Measurements from ENCODE around the gene OR11H6. TPM values are rescaled to one million over a fixed set of nuclear protein-coding genes. Genes with fewer than 3 reads are reported as not detected.
"Not testable (repeated sequence)": the region's sequence is repeated elsewhere in the genome, so short reads cannot be mapped to it uniquely, and the experiment has no call there.

OR11H6 gene
- total RNA-seq, 1 experiment from 2014 or later = not detected

DNA sequence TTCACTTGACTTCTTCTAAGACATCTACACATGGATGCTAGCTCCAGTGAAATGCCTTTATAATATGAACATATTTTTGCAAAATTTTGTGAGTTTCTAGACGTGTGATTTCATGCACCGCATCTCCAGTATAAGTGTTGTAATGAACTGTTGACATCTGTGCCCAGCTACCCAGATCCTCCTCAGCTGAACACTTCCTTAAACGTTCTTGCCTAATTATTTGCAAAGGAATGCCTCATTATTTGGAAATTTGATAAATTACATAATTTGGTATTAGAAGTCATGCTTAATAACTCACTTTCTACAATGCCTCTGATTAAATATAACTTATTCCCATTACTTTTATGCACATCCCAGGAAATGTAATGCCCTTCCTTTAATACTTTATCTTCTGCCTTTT lies 18.8 kb upstream of the OR11H6 start:
- Histone ChIP-seq H3K9me3 (replicated peaks) (no peaks in the 10 kb centered on the region), H3K27ac (no peak overlapping the region), H3K4me1 (replicated peaks) (no peaks in the 10 kb centered on the region), H3K4me3 (no peak overlapping the region), H3K36me3 (no peaks in the 10 kb centered on the region), H3K27me3 (replicated peaks) (no peaks in the 10 kb centered on the region)
- DNase-seq (ENCODE audit: low read depth in 1 of 2, low spot score in 2 of 2) = no peak

DNA sequence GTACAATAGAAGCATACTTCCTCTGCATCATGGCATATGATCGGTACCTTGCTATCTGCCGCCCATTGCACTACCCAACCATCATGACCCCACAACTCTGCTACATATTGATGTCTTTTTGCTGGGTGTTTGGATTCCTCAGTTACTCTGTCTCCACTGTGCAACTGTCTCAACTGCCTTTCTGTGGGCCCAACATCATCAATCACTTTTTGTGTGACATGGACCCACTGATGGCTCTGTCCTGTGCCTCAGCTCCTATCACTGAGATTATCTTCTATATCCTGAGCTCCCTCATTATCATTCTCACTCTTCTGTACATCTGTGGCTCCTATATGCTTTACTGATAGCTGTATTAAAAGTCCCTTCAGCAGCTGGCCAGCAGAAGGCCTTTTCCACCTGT lies 13.9 kb upstream of the OR11H6 start:
- H3K4me3 ChIP-seq = no peak overlapping the region
- no peaks in the 10 kb centered on the region for H3K4me1 ChIP-seq (replicated peaks)
- H3K27ac ChIP-seq = no peak overlapping the region
- H3K27me3 ChIP-seq (replicated peaks) = no peaks in the 10 kb centered on the region
- H3K9me3 ChIP-seq (replicated peaks) = no peaks in the 10 kb centered on the region
- DNase-seq (ENCODE audit: low read depth in 1 of 2, low spot score in 2 of 2) = no peak
- H3K36me3 ChIP-seq = no peaks in the 10 kb centered on the region

DNA sequence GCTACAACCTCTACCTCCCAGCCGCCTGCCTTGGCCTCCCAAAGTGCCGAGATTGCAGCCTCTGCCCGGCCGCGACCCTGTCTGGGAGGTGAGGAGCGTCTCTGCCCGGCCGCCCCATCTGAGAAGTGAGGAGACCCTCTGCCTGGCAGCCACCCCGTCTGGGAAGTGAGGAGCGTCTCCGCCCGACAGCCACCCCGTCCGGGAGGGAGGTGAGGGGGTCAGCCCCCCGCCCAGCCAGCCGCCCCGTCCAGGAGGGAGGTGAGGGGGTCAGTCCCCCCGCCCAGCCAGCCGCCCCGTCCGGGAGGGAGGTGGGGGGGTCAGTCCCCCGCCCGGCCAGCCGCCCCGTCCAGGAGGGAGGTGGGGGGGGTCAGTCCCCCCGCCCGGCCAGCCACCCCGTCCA lies 11.1 kb upstream of the OR11H6 start:
- H3K9me3 ChIP-seq (replicated peaks); DNase-seq (ENCODE audit: low read depth in 1 of 2, low spot score in 2 of 2); H3K27ac ChIP-seq; H3K4me3 ChIP-seq; H3K27me3 ChIP-seq (replicated peaks); H3K36me3 ChIP-seq; H3K4me1 ChIP-seq (replicated peaks): not testable (repeated sequence)

DNA sequence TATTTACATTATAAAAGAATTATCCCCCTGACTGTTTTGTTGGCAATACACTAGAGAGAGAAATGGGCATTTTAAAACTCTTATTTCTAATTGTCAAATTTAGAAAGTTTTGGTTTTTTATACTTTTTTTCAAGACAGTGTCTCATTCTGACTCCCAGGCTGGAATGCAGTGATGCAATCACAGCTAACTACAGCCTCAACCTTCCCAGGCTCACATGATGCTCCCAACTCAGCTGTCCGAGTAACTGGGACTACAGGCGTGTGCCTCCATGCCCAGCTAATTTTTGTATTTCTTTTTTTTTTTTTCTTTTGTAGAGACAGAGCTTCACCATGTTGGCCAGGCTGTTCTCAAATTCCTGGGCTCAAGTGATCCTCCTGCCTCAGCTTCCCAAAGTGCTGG lies 8.3 kb upstream of the OR11H6 start:
- DNase-seq (ENCODE audit: low read depth in 1 of 2, low spot score in 2 of 2) = no peak
- Histone ChIP-seq H3K27me3 (replicated peaks) (no peaks in the 10 kb centered on the region), H3K9me3 (replicated peaks) (no peaks in the 10 kb centered on the region), H3K27ac (no peak overlapping the region), H3K4me1 (replicated peaks) (no peaks in the 10 kb centered on the region), H3K4me3 (no peak overlapping the region), H3K36me3 (no peaks in the 10 kb centered on the region)

DNA sequence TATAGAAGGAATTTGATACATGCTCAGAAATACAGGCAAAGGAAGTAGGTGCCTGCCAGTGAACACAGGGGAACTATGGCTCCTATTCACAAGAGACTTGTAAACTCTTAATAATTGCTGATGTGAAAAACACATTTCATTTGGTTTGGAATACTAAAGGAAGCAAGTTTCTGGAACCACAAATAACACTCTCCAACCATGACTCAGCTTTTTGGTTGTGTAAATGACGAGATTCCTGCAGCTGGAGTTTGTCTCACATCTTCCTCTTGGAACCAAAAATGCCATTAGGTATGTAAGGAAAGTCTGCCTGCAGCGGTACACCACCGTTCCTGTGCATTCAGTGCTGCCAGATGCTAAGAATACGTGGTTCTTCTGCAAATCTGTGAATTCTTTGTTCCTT lies 4.5 kb upstream of the OR11H6 start:
- Histone ChIP-seq H3K27me3 (replicated peaks) (no peaks in the 10 kb centered on the region), H3K36me3 (no peaks in the 10 kb centered on the region), H3K9me3 (replicated peaks) (no peaks in the 10 kb centered on the region), H3K27ac (no peak overlapping the region), H3K4me1 (replicated peaks) (no peaks in the 10 kb centered on the region), H3K4me3 (no peak overlapping the region)
- DNase-seq (ENCODE audit: low read depth in 1 of 2, low spot score in 2 of 2) = no peak

DNA sequence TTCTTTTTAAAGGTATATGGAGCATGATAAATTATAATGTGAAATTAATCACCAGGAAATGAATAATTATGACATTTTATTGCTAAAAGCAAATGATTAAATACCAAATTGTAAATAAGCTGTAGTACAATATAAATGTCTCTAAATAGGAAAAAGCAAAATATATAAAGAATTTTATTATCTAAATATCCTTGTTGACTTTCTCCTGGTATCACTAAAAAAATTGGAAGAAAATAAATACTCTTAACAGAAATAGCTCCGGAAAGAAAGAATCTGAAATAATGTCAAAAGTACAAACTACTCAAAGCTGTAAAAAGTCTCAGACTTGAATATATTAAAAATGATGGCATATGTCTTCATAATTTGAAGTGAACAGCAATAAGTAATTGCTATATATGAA lies 5.2 kb downstream of the OR11H6 start, which contains the start of gene OR11H7:
TSS of gene OR11H7 (plus strand) at position 301 of the 400 bp plus-strand sequence.
- no peaks in the 10 kb centered on the region for H3K4me1 ChIP-seq (replicated peaks)
- no peak within 1 kb of the TSS for H3K27ac ChIP-seq
- no peak for DNase-seq (ENCODE audit: low read depth in 1 of 2, low spot score in 2 of 2)
- H3K36me3 ChIP-seq = no peaks in the 10 kb centered on the region
- H3K4me3 ChIP-seq = no peak within 1 kb of the TSS
- H3K27me3 ChIP-seq (replicated peaks) = no peaks in the 10 kb centered on the region
- H3K9me3 ChIP-seq (replicated peaks) = no peaks in the 10 kb centered on the region

DNA sequence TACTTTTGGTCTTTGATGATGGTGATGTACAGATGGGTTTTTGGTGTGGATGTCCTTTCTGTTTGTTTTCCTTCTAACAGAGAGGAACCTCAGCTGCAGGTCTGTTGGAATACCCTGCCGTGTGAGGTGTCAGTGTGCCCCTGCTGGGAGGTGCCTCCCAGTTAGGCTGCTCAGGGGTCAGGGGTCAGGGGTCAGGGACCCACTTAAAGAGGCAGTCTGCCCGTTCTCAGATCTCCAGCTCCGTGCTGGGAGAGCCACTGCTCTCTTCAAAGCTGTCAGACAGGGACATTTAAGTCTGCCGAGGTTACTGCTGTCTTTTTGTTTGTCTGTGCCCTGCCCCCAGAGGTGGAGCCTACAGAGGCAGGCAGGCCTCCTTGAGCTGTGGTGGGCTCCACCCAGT lies 11.9 kb downstream of the OR11H6 start:
- H3K4me3 ChIP-seq; H3K36me3 ChIP-seq; H3K9me3 ChIP-seq (replicated peaks); DNase-seq (ENCODE audit: low read depth in 1 of 2, low spot score in 2 of 2); H3K27me3 ChIP-seq (replicated peaks); H3K4me1 ChIP-seq (replicated peaks); H3K27ac ChIP-seq: not testable (repeated sequence)

DNA sequence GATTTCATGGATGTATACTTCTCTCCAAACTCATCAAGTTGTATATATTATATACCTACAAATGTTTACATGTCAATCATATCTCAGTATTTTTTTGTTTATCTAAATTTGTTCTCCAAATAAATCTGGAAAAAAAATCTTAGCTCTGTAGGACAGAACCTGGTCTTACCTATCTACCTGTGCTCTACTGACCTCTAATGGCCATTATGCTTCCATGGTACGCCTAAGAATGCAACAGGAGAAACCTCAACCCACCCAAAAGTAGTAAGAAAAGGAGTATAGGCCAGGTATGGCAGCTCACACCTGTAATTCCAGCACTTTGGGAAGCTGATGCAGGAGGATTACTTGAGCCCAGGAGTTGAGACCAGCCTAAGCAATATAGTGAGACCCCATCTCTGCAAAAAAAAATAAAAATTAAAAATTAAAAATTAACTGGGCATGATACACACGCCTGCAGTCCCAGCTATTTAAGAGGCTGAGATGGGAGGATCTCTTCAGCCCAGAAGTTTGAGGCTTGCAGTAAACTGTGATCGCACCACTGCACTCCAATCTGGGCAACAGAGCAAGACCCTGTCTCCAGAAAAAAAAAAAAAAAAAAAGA lies 24.2 kb downstream of the OR11H6 start:
- H3K4me1 ChIP-seq (replicated peaks) = no peaks in the 10 kb centered on the region
- no peak for DNase-seq (ENCODE audit: low read depth in 1 of 2, low spot score in 2 of 2)
- no peaks in the 10 kb centered on the region for H3K9me3 ChIP-seq (replicated peaks)
- no peak overlapping the region for H3K27ac ChIP-seq
- H3K27me3 ChIP-seq (replicated peaks) = no peaks in the 10 kb centered on the region
- H3K36me3 ChIP-seq = no peaks in the 10 kb centered on the region
- H3K4me3 ChIP-seq = no peak overlapping the region

DNA sequence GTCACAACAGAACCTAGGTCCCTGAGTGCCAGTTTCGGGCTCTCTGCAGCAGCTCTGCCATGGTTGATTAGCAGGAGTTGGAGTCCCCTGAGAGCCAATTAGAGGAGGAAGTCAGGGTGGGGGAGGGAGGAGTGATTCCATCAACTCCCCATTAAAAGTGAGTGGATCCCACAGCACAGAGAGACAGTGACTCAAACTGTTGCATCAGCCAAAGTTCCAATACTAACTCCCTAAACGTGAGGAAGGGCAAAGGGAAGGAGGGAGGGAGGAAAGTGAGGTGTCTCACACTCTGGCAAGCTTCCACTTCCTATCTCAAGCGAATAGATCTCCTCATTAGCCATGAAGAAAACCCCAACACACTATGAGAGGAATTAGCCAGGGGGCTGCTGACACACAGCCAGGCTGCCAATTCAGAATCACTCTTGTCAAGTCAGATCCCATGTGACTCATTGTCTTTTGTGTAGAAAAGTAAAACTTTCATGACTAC lies 39.2 kb downstream of the OR11H6 start:
- no peaks in the 10 kb centered on the region for H3K4me1 ChIP-seq (replicated peaks)

DNA sequence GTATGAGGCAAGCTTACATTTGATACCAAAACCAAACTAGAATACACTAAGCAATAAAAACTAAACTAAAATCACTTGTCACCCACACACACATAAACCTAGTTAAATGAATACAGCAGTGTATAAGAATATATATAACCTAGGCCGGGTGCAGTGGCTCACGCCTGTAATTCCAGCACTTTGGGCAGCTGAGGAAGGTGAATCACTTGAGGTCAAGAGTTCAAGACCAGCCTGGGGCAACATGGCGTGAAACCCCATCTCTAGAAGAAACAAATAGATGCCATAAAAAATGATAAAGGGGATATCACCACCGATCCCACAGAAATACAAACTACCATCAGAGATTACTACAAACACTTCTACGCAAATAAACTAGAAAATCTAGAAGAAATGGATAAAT lies 40.9 kb downstream of the OR11H6 start:
- H3K4me1 ChIP-seq (replicated peaks); H3K9me3 ChIP-seq (replicated peaks); H3K4me3 ChIP-seq; H3K36me3 ChIP-seq; H3K27ac ChIP-seq; DNase-seq (ENCODE audit: low read depth in 1 of 2, low spot score in 2 of 2); H3K27me3 ChIP-seq (replicated peaks): not testable (repeated sequence)

More for the DNA sequence above, 39.2 kb downstream of the OR11H6 start:
- Histone ChIP-seq H3K36me3 (no peaks in the 10 kb centered on the region), H3K9me3 (replicated peaks) (no peaks in the 10 kb centered on the region), H3K27me3 (replicated peaks) (no peaks in the 10 kb centered on the region), H3K27ac (no peak overlapping the region), H3K4me3 (no peak overlapping the region)
- no peak for DNase-seq (ENCODE audit: low read depth in 1 of 2, low spot score in 2 of 2)

DNA sequence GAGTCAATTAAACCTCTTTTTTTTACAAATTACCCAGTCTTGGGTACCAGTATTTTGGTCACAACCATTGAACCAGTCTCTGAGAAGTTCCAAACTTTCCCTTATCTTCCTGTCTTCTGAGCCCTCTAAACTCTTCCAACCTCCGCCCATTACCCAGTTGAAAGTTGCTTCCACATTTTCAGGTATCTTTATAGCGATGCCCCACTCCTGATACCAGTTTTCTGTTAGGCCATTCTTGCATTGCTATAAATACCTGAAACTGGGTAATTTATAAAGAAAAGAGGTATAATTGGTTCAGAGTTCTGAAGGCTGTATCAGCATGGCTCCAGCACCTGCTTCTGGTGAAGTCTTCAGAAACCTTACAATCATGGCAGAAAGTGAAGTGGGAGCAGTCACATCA lies 50.6 kb downstream of the OR11H6 start:
- Histone ChIP-seq H3K27ac (no peak overlapping the region), H3K36me3 (no peaks in the 10 kb centered on the region), H3K4me1 (replicated peaks) (no peaks in the 10 kb centered on the region), H3K4me3 (no peak overlapping the region), H3K9me3 (replicated peaks) (no peaks in the 10 kb centered on the region), H3K27me3 (replicated peaks) (no peaks in the 10 kb centered on the region)
- DNase-seq (ENCODE audit: low read depth in 1 of 2, low spot score in 2 of 2) = no peak

Other genes with a start within 250 kb of the OR11H6 start
- not detected in 2 replicates for gene OR4K15, start 248.1 kb upstream of the OR11H6 start, total RNA-seq (2014; rRNA removed; shearing (Covaris generic))
- not detected in 2 replicates for gene OR4Q2, start 221.5 kb upstream of the OR11H6 start, total RNA-seq (2014; rRNA removed; shearing (Covaris generic))
- gene OR4K14, start 204.4 kb upstream of the OR11H6 start, total RNA-seq (2014; rRNA removed; shearing (Covaris generic)) = not detected in 2 replicates
- not detected in 2 replicates for gene OR4K13, start 187.7 kb upstream of the OR11H6 start, total RNA-seq (2014; rRNA removed; shearing (Covaris generic))
- not detected in 2 replicates for gene OR4L1, start 163.7 kb upstream of the OR11H6 start, total RNA-seq (2014; rRNA removed; shearing (Covaris generic))
- not detected in 2 replicates for gene OR4K17, start 113.0 kb upstream of the OR11H6 start, total RNA-seq (2014; rRNA removed; shearing (Covaris generic))
- not detected in 2 replicates for gene OR4N5, start 84.9 kb upstream of the OR11H6 start, total RNA-seq (2014; rRNA removed; shearing (Covaris generic))
- gene OR11G2, start 32.8 kb upstream of the OR11H6 start, total RNA-seq (2014; rRNA removed; shearing (Covaris generic)) = not detected in 2 replicates
- not detected in 2 replicates for gene OR11H7, start 5.3 kb downstream of the OR11H6 start, total RNA-seq (2014; rRNA removed; shearing (Covaris generic))
- not detected in 2 replicates for gene OR11H4, start 15.6 kb downstream of the OR11H6 start, total RNA-seq (2014; rRNA removed; shearing (Covaris generic))
- gene TTC5, start 82.2 kb downstream of the OR11H6 start, total RNA-seq (2014; rRNA removed; shearing (Covaris generic)) = 9.9 and 20.7 TPM in 2 replicates
- 33.0 and 51.8 TPM in 2 replicates for gene CCNB1IP1, start 109.6 kb downstream of the OR11H6 start, total RNA-seq (2014; rRNA removed; shearing (Covaris generic))
- 16.2 and 34.2 TPM in 2 replicates for gene PARP2, start 119.9 kb downstream of the OR11H6 start, total RNA-seq (2014; rRNA removed; shearing (Covaris generic))
- 7.9 and 12.1 TPM in 2 replicates for gene TEP1, start 189.8 kb downstream of the OR11H6 start, total RNA-seq (2014; rRNA removed; shearing (Covaris generic))
- not detected in 2 replicates for gene KLHL33, start 212.5 kb downstream of the OR11H6 start, total RNA-seq (2014; rRNA removed; shearing (Covaris generic))
- gene OSGEP, start 231.1 kb downstream of the OR11H6 start, total RNA-seq (2014; rRNA removed; shearing (Covaris generic)) = 27.3 and 64.2 TPM in 2 replicates
- 43.8 and 60.4 TPM in 2 replicates for gene APEX1, start 231.5 kb downstream of the OR11H6 start, total RNA-seq (2014; rRNA removed; shearing (Covaris generic))
- 18.9 and 20.5 TPM in 2 replicates for gene PIP4P1, start 237.7 kb downstream of the OR11H6 start, total RNA-seq (2014; rRNA removed; shearing (Covaris generic))
- 27.3 and 34.8 TPM in 2 replicates for gene PNP, start 245.7 kb downstream of the OR11H6 start, total RNA-seq (2014; rRNA removed; shearing (Covaris generic))